OCI-M2 (cell line): Measurements from ENCODE around the gene UGGT1.

Experiments used
- DNase-seq: peaks from one replicate; lab custom pipeline; 2025; ENCODE audit not compliant: unreplicated experiment; lab: John Stamatoyannopoulos, UW

UGGT1 gene

GRCh38 chr2:128103407-128103806 is 12.4 kb downstream of the UGGT1 start:
- no peak for DNase-seq

GRCh38 chr2:128105072-128105471 is 14.1 kb downstream of the UGGT1 start:
- no peak for DNase-seq

GRCh38 chr2:128108166-128108565 is 17.2 kb downstream of the UGGT1 start:
- no peak for DNase-seq

GRCh38 chr2:128109243-128109642 is 18.2 kb downstream of the UGGT1 start:
- DNase-seq: no peak

GRCh38 chr2:128115921-128116623 is 25.1 kb downstream of the UGGT1 start:
- DNase-seq: no peak

- no peak for DNase-seq
Measured at GRCh38 chr2:128134573-128134972, 43.6 kb downstream of the UGGT1 start.

GRCh38 chr2:128137094-128137616 is 46.2 kb downstream of the UGGT1 start:
- no peak for DNase-seq

GRCh38 chr2:128139624-128140023 is 48.6 kb downstream of the UGGT1 start:
- DNase-seq: no peak

- DNase-seq: no peak
Measured at GRCh38 chr2:128145651-128146050, 54.7 kb downstream of the UGGT1 start.

- DNase-seq: no peak
Measured at GRCh38 chr2:128153786-128154185, 62.8 kb downstream of the UGGT1 start.

- no peak for DNase-seq
Measured at GRCh38 chr2:128154225-128154624, 63.2 kb downstream of the UGGT1 start.

GRCh38 chr2:128155970-128156369 is 65.0 kb downstream of the UGGT1 start:
- DNase-seq: no peak

- no peak for DNase-seq
Measured at GRCh38 chr2:128156812-128157211, 65.8 kb downstream of the UGGT1 start.

GRCh38 chr2:128157644-128158043 is 66.6 kb downstream of the UGGT1 start:
- no peak for DNase-seq

GRCh38 chr2:128158176-128158575 is 67.2 kb downstream of the UGGT1 start:
- DNase-seq: no peak

GRCh38 chr2:128159437-128159836 is 68.4 kb downstream of the UGGT1 start:
- no peak for DNase-seq

- no peak for DNase-seq
Measured at GRCh38 chr2:128160616-128161275, 69.7 kb downstream of the UGGT1 start.

- no peak for DNase-seq
Measured at GRCh38 chr2:128162266-128162665, 71.3 kb downstream of the UGGT1 start.

GRCh38 chr2:128164311-128164710 is 73.3 kb downstream of the UGGT1 start:
- DNase-seq: no peak

- no peak for DNase-seq
Measured at GRCh38 chr2:128166746-128167353, 75.8 kb downstream of the UGGT1 start.

- no peak for DNase-seq
Measured at GRCh38 chr2:128169094-128169493, 78.1 kb downstream of the UGGT1 start.

GRCh38 chr2:128169497-128169896 is 78.5 kb downstream of the UGGT1 start:
- no peak for DNase-seq
